ENCODE data around the gene AP5Z1.
A peak's percentile ranks its signal among the peaks of the same experiment; 100 is the strongest.

AP5Z1 gene

GRCh38 chr7:4828720-4829383, 53.4 kb downstream of the AP5Z1 start:
- no peak for DNase-seq

GRCh38 chr7:4830176-4830575, 54.8 kb downstream of the AP5Z1 start:
- DNase-seq = peak; percentile 47 to 49

GRCh38 chr7:4831723-4832495, 56.5 kb downstream of the AP5Z1 start:
- no peak for DNase-seq

GRCh38 chr7:4832711-4833110, 57.3 kb downstream of the AP5Z1 start:
- no peak for DNase-seq

GRCh38 chr7:4833176-4833575, 57.8 kb downstream of the AP5Z1 start:
- DNase-seq = no peak

- DNase-seq = no peak
Observed at GRCh38 chr7:4833691-4834600, 58.5 kb downstream of the AP5Z1 start.

- no peak for DNase-seq
Observed at GRCh38 chr7:4834601-4835397, 59.4 kb downstream of the AP5Z1 start.

GRCh38 chr7:4835398-4836205, 60.2 kb downstream of the AP5Z1 start:
- DNase-seq = no peak

GRCh38 chr7:4836206-4836661, 60.8 kb downstream of the AP5Z1 start:
- no peak for DNase-seq

- DNase-seq = no peak
Observed at GRCh38 chr7:4837041-4837802, 61.8 kb downstream of the AP5Z1 start.

- DNase-seq = no peak
Observed at GRCh38 chr7:4837803-4838625, 62.6 kb downstream of the AP5Z1 start.

GRCh38 chr7:4838626-4839334, 63.4 kb downstream of the AP5Z1 start:
- no peak for DNase-seq

- no peak for DNase-seq
Observed at GRCh38 chr7:4840079-4840501, 64.7 kb downstream of the AP5Z1 start.
